ENCODE data around the gene SCN8A.

The SCN8A gene

GRCh38 chr12:51838036-51838435, 247.0 kb downstream of the SCN8A start:
- no peak for TF ChIP-seq CTCF (IDR thresholded peaks at IDR 0.05; ENCODE audit: low read depth, low read length, missing control alignments)
- H3K4me3 ChIP-seq (replicated peaks; ENCODE audit: low read depth, low read length) = no peak overlapping the region
- DNase-seq (ENCODE audit: extremely low read depth, low read depth) = no peak

- no peak overlapping the region for H3K4me3 ChIP-seq (replicated peaks; ENCODE audit: low read depth, low read length)
- no peak for TF ChIP-seq CTCF (IDR thresholded peaks at IDR 0.05; ENCODE audit: low read depth, low read length, missing control alignments)
- DNase-seq (ENCODE audit: extremely low read depth, low read depth) = no peak
Observed at GRCh38 chr12:51838762-51839161, 247.7 kb downstream of the SCN8A start.

GRCh38 chr12:51839310-51839947, 248.4 kb downstream of the SCN8A start:
- no peak for DNase-seq (ENCODE audit: extremely low read depth, low read depth)
- no peak overlapping the region for H3K4me3 ChIP-seq (replicated peaks; ENCODE audit: low read depth, low read length)
- TF ChIP-seq CTCF (IDR thresholded peaks at IDR 0.05; ENCODE audit: low read depth, low read length, missing control alignments) = no peak

- DNase-seq (ENCODE audit: extremely low read depth, low read depth) = no peak
- TF ChIP-seq CTCF (IDR thresholded peaks at IDR 0.05; ENCODE audit: low read depth, low read length, missing control alignments) = no peak
- H3K4me3 ChIP-seq (replicated peaks; ENCODE audit: low read depth, low read length) = no peak overlapping the region
Observed at GRCh38 chr12:51840966-51841365, 249.9 kb downstream of the SCN8A start.

- no peak overlapping the region for H3K4me3 ChIP-seq (replicated peaks; ENCODE audit: low read depth, low read length)
- TF ChIP-seq CTCF (IDR thresholded peaks at IDR 0.05; ENCODE audit: low read depth, low read length, missing control alignments) = no peak
- DNase-seq (ENCODE audit: extremely low read depth, low read depth) = no peak
Observed at GRCh38 chr12:51841727-51842126, 250.7 kb downstream of the SCN8A start.

- no peak overlapping the region for H3K4me3 ChIP-seq (replicated peaks; ENCODE audit: low read depth, low read length)
- no peak for DNase-seq (ENCODE audit: extremely low read depth, low read depth)
- TF ChIP-seq CTCF (IDR thresholded peaks at IDR 0.05; ENCODE audit: low read depth, low read length, missing control alignments) = no peak
Observed at GRCh38 chr12:51844854-51845253, 253.8 kb downstream of the SCN8A start.

- no peak overlapping the region for H3K4me3 ChIP-seq (replicated peaks; ENCODE audit: low read depth, low read length)
- TF ChIP-seq CTCF (IDR thresholded peaks at IDR 0.05; ENCODE audit: low read depth, low read length, missing control alignments) = no peak
- no peak for DNase-seq (ENCODE audit: extremely low read depth, low read depth)
Observed at GRCh38 chr12:51845482-51845881, 254.4 kb downstream of the SCN8A start.

Measured in HFF-Myc (cell line).